ENCODE results near the gene KRTAP2-4. TPM values are rescaled to one million over a fixed set of nuclear protein-coding genes. Genes with fewer than 3 reads are reported as not detected.
"Not testable (repeated sequence)": the region's sequence is repeated elsewhere in the genome, so short reads cannot be mapped to it uniquely, and the experiment has no call there.

KRTAP2-4 gene
- total and polyA plus RNA-seq, 2 donors (not counting 1 experiment from before 2014, with no cell fraction given): not detected

GRCh38 chr17:41071606-41072360 lies 6.1 kb upstream of the KRTAP2-4 start:
- no peak overlapping the region for H3K4me2 ChIP-seq (ENCODE audit: extremely low read depth, insufficient read depth, low read length)
- H3K4me3 ChIP-seq (replicated peaks in 1 of 4; ENCODE audit: control extremely low read depth in 1 of 4, insufficient read depth in 1 of 4, low read depth in 3 of 4, low read length in 4 of 4): no peak overlapping the region
- no peaks in the 10 kb centered on the region for H3K36me3 ChIP-seq (ENCODE audit: control insufficient read depth, insufficient read depth, low read length)
- no peak for DNase-seq (ENCODE audit: low read depth in 2 of 2)
- H2AFZ ChIP-seq (ENCODE audit: low read length): no peak overlapping the region
- H3K27ac ChIP-seq (ENCODE audit: insufficient read depth, low read length): no peak overlapping the region
- H3K4me1 ChIP-seq (ENCODE audit: control insufficient read depth, extremely low read depth, insufficient read depth, low read length): peaks cover 5% of the 10 kb centered on the region
- no peak for TF ChIP-seq EZH2 (IDR thresholded peaks at IDR 0.05; ENCODE audit: low read length, missing control alignments)
- TF ChIP-seq CTCF (conservative IDR thresholded peaks at IDR 0.05 in 1 of 2, IDR thresholded peaks at IDR 0.05 in 1 of 2; ENCODE audit: low read depth in 1 of 2, low read length in 2 of 2): no peak
- no peaks in the 10 kb centered on the region for H3K27me3 ChIP-seq (ENCODE audit: control insufficient read depth, insufficient read depth, low read length)
- H3K9me3 ChIP-seq (ENCODE audit: control insufficient read depth, insufficient read depth, low read depth, low read length): no peaks in the 10 kb centered on the region
- H3K79me2 ChIP-seq (ENCODE audit: control insufficient read depth, insufficient read depth, low read length): no peaks in the 10 kb centered on the region
- H3K9ac ChIP-seq (ENCODE audit: insufficient read depth, low read length): no peak overlapping the region
- H4K20me1 ChIP-seq (ENCODE audit: control insufficient read depth, extremely low read depth, insufficient read depth, low read length): no peaks in the 10 kb centered on the region

GRCh38 chr17:41069031-41069430 lies 3.4 kb upstream of the KRTAP2-4 start:
- Histone ChIP-seq H2AFZ (ENCODE audit: low read length) (no peak overlapping the region), H3K27me3 (ENCODE audit: control insufficient read depth, insufficient read depth, low read length) (no peaks in the 10 kb centered on the region), H3K4me2 (ENCODE audit: extremely low read depth, insufficient read depth, low read length) (no peak overlapping the region), H3K79me2 (ENCODE audit: control insufficient read depth, insufficient read depth, low read length) (no peaks in the 10 kb centered on the region), H3K4me1 (ENCODE audit: control insufficient read depth, extremely low read depth, insufficient read depth, low read length) (peaks cover 12% of the 10 kb centered on the region), H3K36me3 (ENCODE audit: control insufficient read depth, insufficient read depth, low read length) (no peaks in the 10 kb centered on the region), H3K9ac (ENCODE audit: insufficient read depth, low read length) (no peak overlapping the region), H3K27ac (ENCODE audit: insufficient read depth, low read length) (no peak overlapping the region), H4K20me1 (ENCODE audit: control insufficient read depth, extremely low read depth, insufficient read depth, low read length) (no peaks in the 10 kb centered on the region), H3K9me3 (ENCODE audit: control insufficient read depth, insufficient read depth, low read depth, low read length) (no peaks in the 10 kb centered on the region), H3K4me3 (replicated peaks in 1 of 4; ENCODE audit: control extremely low read depth in 1 of 4, insufficient read depth in 1 of 4, low read depth in 3 of 4, low read length in 4 of 4) (no peak overlapping the region)
- DNase-seq (ENCODE audit: low read depth in 2 of 2): no peak
- TF ChIP-seq CTCF (conservative IDR thresholded peaks at IDR 0.05 in 1 of 2, IDR thresholded peaks at IDR 0.05 in 1 of 2; ENCODE audit: low read depth in 1 of 2, low read length in 2 of 2) (no peak), EZH2 (IDR thresholded peaks at IDR 0.05; ENCODE audit: low read length, missing control alignments) (no peak)

GRCh38 chr17:41067281-41067680 lies 1.6 kb upstream of the KRTAP2-4 start:
- Histone ChIP-seq H3K9me3 (ENCODE audit: control insufficient read depth, insufficient read depth, low read depth, low read length) (no peaks in the 10 kb centered on the region), H3K27ac (ENCODE audit: insufficient read depth, low read length) (no peak overlapping the region), H3K4me2 (ENCODE audit: extremely low read depth, insufficient read depth, low read length) (no peak overlapping the region), H3K79me2 (ENCODE audit: control insufficient read depth, insufficient read depth, low read length) (no peaks in the 10 kb centered on the region), H3K27me3 (ENCODE audit: control insufficient read depth, insufficient read depth, low read length) (no peaks in the 10 kb centered on the region), H3K36me3 (ENCODE audit: control insufficient read depth, insufficient read depth, low read length) (no peaks in the 10 kb centered on the region), H3K4me1 (ENCODE audit: control insufficient read depth, extremely low read depth, insufficient read depth, low read length) (peaks cover 17% of the 10 kb centered on the region), H2AFZ (ENCODE audit: low read length) (no peak overlapping the region), H3K4me3 (replicated peaks in 1 of 4; ENCODE audit: control extremely low read depth in 1 of 4, insufficient read depth in 1 of 4, low read depth in 3 of 4, low read length in 4 of 4) (no peak overlapping the region), H3K9ac (ENCODE audit: insufficient read depth, low read length) (no peak overlapping the region), H4K20me1 (ENCODE audit: control insufficient read depth, extremely low read depth, insufficient read depth, low read length) (no peaks in the 10 kb centered on the region)
- no peak for TF ChIP-seq EZH2 (IDR thresholded peaks at IDR 0.05; ENCODE audit: low read length, missing control alignments)
- no peak for TF ChIP-seq CTCF (conservative IDR thresholded peaks at IDR 0.05 in 1 of 2, IDR thresholded peaks at IDR 0.05 in 1 of 2; ENCODE audit: low read depth in 1 of 2, low read length in 2 of 2)
- DNase-seq (ENCODE audit: low read depth in 2 of 2): no peak

- not testable (repeated sequence) for H3K27ac ChIP-seq (ENCODE audit: insufficient read depth, low read length); H2AFZ ChIP-seq (ENCODE audit: low read length); H3K36me3 ChIP-seq (ENCODE audit: control insufficient read depth, insufficient read depth, low read length); H3K4me2 ChIP-seq (ENCODE audit: extremely low read depth, insufficient read depth, low read length); H3K9ac ChIP-seq (ENCODE audit: insufficient read depth, low read length); H3K27me3 ChIP-seq (ENCODE audit: control insufficient read depth, insufficient read depth, low read length); H3K4me3 ChIP-seq (replicated peaks in 1 of 4; ENCODE audit: control extremely low read depth in 1 of 4, insufficient read depth in 1 of 4, low read depth in 3 of 4, low read length in 4 of 4); H3K9me3 ChIP-seq (ENCODE audit: control insufficient read depth, insufficient read depth, low read depth, low read length); H4K20me1 ChIP-seq (ENCODE audit: control insufficient read depth, extremely low read depth, insufficient read depth, low read length); DNase-seq (ENCODE audit: low read depth in 2 of 2); H3K79me2 ChIP-seq (ENCODE audit: control insufficient read depth, insufficient read depth, low read length)
- peaks cover 29% of the 10 kb centered on the region for H3K4me1 ChIP-seq (ENCODE audit: control insufficient read depth, extremely low read depth, insufficient read depth, low read length)
Observed at GRCh38 chr17:41065016-41065689, 526 bp downstream of the KRTAP2-4 start.
